Mammary epithelial cell (primary cell): ENCODE results near the gene MAPRE2.

Experiments used
- EZH2 ChIP-seq: IDR thresholded peaks from 2 replicates; pipeline ENCODE4 v1.6.1; 2012; ENCODE audit warnings: low read length, inconsistent platforms, borderline replicate concordance
- TF ChIP-seq, protein P1 (sequence below), 2 donors: IDR thresholded peaks in 1 of 2; conservative IDR thresholded peaks in 1 of 2; 2 replicates each; pipeline ENCODE4 v1.5.1; 2011 to 2012; ENCODE audit warnings: inconsistent platforms in 2 of 2, low read length in 2 of 2, mild to moderate bottlenecking in 2 of 2, control low read depth in 1 of 2, low read depth in 1 of 2; ENCODE audit not compliant: insufficient read depth in 1 of 2; ENCODE audit errors: extremely low read depth in 1 of 2

DNA sequence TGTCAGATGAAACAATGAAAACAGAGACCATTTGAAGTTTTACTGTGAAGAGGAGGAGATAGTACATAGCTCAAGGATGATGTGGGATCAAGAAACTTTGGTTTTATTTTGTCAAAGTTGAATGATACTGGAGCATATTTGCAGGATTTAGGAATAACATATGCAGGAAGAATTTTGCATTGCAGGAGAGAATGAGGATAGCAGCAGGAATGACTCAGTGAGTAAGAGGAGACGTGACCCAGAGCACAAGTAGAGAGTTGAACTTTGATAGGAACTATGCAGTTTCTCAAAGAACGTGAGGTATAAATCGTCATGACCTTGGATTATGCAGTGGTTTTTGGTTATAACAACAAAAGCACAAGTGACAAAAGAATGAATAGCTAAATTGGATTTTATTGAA, 47.7 kb downstream of the MAPRE2 start:
- TF ChIP-seq EZH2 = no peak
- TF ChIP-seq, protein P1, sequence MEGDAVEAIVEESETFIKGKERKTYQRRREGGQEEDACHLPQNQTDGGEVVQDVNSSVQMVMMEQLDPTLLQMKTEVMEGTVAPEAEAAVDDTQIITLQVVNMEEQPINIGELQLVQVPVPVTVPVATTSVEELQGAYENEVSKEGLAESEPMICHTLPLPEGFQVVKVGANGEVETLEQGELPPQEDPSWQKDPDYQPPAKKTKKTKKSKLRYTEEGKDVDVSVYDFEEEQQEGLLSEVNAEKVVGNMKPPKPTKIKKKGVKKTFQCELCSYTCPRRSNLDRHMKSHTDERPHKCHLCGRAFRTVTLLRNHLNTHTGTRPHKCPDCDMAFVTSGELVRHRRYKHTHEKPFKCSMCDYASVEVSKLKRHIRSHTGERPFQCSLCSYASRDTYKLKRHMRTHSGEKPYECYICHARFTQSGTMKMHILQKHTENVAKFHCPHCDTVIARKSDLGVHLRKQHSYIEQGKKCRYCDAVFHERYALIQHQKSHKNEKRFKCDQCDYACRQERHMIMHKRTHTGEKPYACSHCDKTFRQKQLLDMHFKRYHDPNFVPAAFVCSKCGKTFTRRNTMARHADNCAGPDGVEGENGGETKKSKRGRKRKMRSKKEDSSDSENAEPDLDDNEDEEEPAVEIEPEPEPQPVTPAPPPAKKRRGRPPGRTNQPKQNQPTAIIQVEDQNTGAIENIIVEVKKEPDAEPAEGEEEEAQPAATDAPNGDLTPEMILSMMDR (conservative IDR thresholded peaks at IDR 0.05 in 1 of 2, IDR thresholded peaks at IDR 0.05 in 1 of 2; ENCODE audit: extremely low read depth in 1 of 2, insufficient read depth in 1 of 2, low read depth in 1 of 2, low read length in 2 of 2) = no peak
